Measurements from ENCODE around the gene DBI. TPM values are rescaled to one million over a fixed set of nuclear protein-coding genes. Genes with fewer than 3 reads are reported as not detected.

Gene DBI
- total and polyA plus RNA-seq, 2 of the 13 experiments (the other 11 are each of a cell fraction or from before 2014, with no cell fraction given): 330 to 659 TPM

DNA sequence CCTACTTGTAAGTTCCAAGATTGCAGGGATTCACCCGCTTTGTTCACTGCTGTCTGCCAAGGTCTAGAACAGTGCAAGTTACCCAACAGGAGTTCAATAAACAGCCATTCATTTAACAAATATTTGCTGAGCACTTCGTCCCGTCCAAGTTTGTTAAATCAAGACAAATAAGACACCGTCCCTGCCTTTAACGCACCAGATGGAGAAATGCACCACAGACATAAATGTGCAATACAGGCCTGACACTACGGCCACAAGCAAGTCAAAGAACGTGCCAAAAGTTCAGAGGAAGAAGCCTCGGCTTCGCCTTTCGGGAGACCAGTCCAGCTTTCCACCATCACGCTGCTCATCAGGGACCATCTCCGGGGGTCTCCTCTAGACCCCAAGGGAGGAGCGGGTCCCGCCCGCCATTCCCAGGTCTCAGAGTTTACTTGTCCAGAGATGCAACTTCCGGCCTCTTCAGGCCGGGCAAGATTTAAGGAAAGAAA is 572 bp upstream of the DBI start (continued):
- TF ChIP-seq GZF1 (CRISPR knock-in tag; IDR thresholded peaks at IDR 0.05) (no peak), ATF7-NPFF (CRISPR knock-in tag; IDR thresholded peaks at IDR 0.05; ENCODE audit: low read depth) (no peak), KAT7 (CRISPR knock-in tag; IDR thresholded peaks at IDR 0.05; ENCODE audit: borderline replicate concordance) (no peak), NCOA2 (CRISPR knock-in tag; IDR thresholded peaks at IDR 0.05) (no peak), ZBTB7B (CRISPR knock-in tag; IDR thresholded peaks at IDR 0.05) (peak; percentile 89; the same call in 1 of the 2 replicates), ZNF572 (CRISPR knock-in tag; IDR thresholded peaks at IDR 0.05) (no peak), SOX13 (IDR thresholded peaks at IDR 0.05) (no peak; the same call in 1 of the 2 replicates), SOX13 (CRISPR knock-in tag; conservative IDR thresholded peaks at IDR 0.05 in 1 of 2, IDR thresholded peaks at IDR 0.05 in 1 of 2) (peak in 1 of 2 experiments; percentile 47; a peak in 2 of 4 replicates), MYNN (CRISPR knock-in tag; IDR thresholded peaks at IDR 0.05; ENCODE audit: low read depth) (no peak), CENPX (CRISPR knock-in tag; IDR thresholded peaks at IDR 0.05) (no peak), ZNF296 (CRISPR knock-in tag; conservative IDR thresholded peaks at IDR 0.05) (no peak), SALL1 (CRISPR knock-in tag; IDR thresholded peaks at IDR 0.05) (no peak), TSC22D2 (CRISPR knock-in tag; IDR thresholded peaks at IDR 0.05; ENCODE audit: borderline replicate concordance) (no peak), YEATS4 (CRISPR knock-in tag; IDR thresholded peaks at IDR 0.05; ENCODE audit: borderline replicate concordance) (no peak), ZNF274 (CRISPR knock-in tag; IDR thresholded peaks at IDR 0.05) (no peak), KDM5A (IDR thresholded peaks at IDR 0.05; ENCODE audit: borderline replicate concordance, low read length) (no peak), MXI1 (IDR thresholded peaks at IDR 0.05; ENCODE audit: borderline replicate concordance, low read depth, low read length) (no peak), MEIS1 (CRISPR knock-in tag; IDR thresholded peaks at IDR 0.05; ENCODE audit: borderline replicate concordance) (no peak), ZNF678 (CRISPR knock-in tag; IDR thresholded peaks at IDR 0.05) (no peak), ZNF138 (CRISPR knock-in tag; IDR thresholded peaks at IDR 0.05; ENCODE audit: low read depth) (no peak)
- TF ChIP-seq, protein P1, sequence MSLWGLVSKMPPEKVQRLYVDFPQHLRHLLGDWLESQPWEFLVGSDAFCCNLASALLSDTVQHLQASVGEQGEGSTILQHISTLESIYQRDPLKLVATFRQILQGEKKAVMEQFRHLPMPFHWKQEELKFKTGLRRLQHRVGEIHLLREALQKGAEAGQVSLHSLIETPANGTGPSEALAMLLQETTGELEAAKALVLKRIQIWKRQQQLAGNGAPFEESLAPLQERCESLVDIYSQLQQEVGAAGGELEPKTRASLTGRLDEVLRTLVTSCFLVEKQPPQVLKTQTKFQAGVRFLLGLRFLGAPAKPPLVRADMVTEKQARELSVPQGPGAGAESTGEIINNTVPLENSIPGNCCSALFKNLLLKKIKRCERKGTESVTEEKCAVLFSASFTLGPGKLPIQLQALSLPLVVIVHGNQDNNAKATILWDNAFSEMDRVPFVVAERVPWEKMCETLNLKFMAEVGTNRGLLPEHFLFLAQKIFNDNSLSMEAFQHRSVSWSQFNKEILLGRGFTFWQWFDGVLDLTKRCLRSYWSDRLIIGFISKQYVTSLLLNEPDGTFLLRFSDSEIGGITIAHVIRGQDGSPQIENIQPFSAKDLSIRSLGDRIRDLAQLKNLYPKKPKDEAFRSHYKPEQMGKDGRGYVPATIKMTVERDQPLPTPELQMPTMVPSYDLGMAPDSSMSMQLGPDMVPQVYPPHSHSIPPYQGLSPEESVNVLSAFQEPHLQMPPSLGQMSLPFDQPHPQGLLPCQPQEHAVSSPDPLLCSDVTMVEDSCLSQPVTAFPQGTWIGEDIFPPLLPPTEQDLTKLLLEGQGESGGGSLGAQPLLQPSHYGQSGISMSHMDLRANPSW (CRISPR knock-in tag; IDR thresholded peaks at IDR 0.05; ENCODE audit: borderline replicate concordance): no peak
- TF ChIP-seq, protein P2, sequence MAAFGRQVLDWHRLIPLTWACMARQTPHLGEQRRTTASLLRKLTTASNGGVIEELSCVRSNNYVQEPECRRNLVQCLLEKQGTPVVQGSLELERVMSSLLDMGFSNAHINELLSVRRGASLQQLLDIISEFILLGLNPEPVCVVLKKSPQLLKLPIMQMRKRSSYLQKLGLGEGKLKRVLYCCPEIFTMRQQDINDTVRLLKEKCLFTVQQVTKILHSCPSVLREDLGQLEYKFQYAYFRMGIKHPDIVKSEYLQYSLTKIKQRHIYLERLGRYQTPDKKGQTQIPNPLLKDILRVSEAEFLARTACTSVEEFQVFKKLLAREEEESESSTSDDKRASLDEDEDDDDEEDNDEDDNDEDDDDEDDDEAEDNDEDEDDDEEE (CRISPR knock-in tag; IDR thresholded peaks at IDR 0.05): no peak
- TF ChIP-seq, protein P3, sequence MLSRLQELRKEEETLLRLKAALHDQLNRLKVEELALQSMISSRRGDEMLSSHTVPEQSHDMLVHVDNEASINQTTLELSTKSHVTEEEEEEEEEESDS (CRISPR knock-in tag; IDR thresholded peaks at IDR 0.05; ENCODE audit: borderline replicate concordance): no peak
- TF ChIP-seq, protein P4, sequence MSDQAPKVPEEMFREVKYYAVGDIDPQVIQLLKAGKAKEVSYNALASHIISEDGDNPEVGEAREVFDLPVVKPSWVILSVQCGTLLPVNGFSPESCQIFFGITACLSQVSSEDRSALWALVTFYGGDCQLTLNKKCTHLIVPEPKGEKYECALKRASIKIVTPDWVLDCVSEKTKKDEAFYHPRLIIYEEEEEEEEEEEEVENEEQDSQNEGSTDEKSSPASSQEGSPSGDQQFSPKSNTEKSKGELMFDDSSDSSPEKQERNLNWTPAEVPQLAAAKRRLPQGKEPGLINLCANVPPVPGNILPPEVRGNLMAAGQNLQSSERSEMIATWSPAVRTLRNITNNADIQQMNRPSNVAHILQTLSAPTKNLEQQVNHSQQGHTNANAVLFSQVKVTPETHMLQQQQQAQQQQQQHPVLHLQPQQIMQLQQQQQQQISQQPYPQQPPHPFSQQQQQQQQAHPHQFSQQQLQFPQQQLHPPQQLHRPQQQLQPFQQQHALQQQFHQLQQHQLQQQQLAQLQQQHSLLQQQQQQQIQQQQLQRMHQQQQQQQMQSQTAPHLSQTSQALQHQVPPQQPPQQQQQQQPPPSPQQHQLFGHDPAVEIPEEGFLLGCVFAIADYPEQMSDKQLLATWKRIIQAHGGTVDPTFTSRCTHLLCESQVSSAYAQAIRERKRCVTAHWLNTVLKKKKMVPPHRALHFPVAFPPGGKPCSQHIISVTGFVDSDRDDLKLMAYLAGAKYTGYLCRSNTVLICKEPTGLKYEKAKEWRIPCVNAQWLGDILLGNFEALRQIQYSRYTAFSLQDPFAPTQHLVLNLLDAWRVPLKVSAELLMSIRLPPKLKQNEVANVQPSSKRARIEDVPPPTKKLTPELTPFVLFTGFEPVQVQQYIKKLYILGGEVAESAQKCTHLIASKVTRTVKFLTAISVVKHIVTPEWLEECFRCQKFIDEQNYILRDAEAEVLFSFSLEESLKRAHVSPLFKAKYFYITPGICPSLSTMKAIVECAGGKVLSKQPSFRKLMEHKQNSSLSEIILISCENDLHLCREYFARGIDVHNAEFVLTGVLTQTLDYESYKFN (CRISPR knock-in tag; conservative IDR thresholded peaks at IDR 0.05): 0 out of 2 replicates have a peak, but pooled peaks have one; percentile 5

All from HepG2 (cell line).